ENCODE results near the gene FRMPD2.

- TF ChIP-seq EZH2 (IDR thresholded peaks at IDR 0.05; ENCODE audit: insufficient read depth, poor library complexity, severe bottlenecking) (no peak), EZH2phosphoT487 (IDR thresholded peaks at IDR 0.05; ENCODE audit: insufficient read depth, low read depth) (no peak)
Observed at GRCh38 chr10:48235501-48235900, 39.0 kb downstream of the FRMPD2 start.
